H1 (cell line): ENCODE data around the gene SLC7A8. TPM values are rescaled to one million over a fixed set of nuclear protein-coding genes. Genes with fewer than 3 reads are reported as not detected.

Source experiments
- BCL11A ChIP-seq, 2 experiments: IDR thresholded peaks; one replicate each; pipeline ENCODE4 v1.6.1; 2011; ENCODE audit warnings: low read depth in 2 of 2, low read length in 2 of 2, mild to moderate bottlenecking in 2 of 2
- CBX5 ChIP-seq: fragments of 300-800, 300-1000 bp; sonication (generic); IDR thresholded peaks from 2 replicates; pipeline ENCODE4 v1.7.1; 2016; ENCODE audit warnings: antibody characterized with exemption, low read length, low read depth
- CREB1 ChIP-seq: IDR thresholded peaks from 2 replicates; pipeline ENCODE4 v1.6.1; 2012; ENCODE audit warnings: inconsistent platforms
- KDM4A ChIP-seq: IDR thresholded peaks from one replicate; pipeline ENCODE4 v1.7.1; 2012; ENCODE audit warnings: low read depth, mild to moderate bottlenecking, moderate library complexity, low read length, inconsistent platforms; ENCODE audit not compliant: severe bottlenecking
- PHF8 ChIP-seq: fragments of 200-600 bp; sonication (generic); conservative IDR thresholded peaks from 2 replicates; pipeline ENCODE4 v1.7.1; 2012; ENCODE audit warnings: low read depth, mild to moderate bottlenecking, inconsistent platforms, low read length, moderate library complexity
- SP1 ChIP-seq: IDR thresholded peaks from 2 replicates; pipeline ENCODE4 v1.6.1; 2011; ENCODE audit warnings: low read depth, low read length
- TAF7 ChIP-seq: optimal IDR thresholded peaks from 2 replicates; pipeline ENCODE3; 2011; ENCODE audit warnings: low read depth, mild to moderate bottlenecking, inconsistent platforms, low read length, moderate library complexity, borderline replicate concordance
- polyA plus RNA-seq, 7 experiments: library from polyadenylated mRNA; depleted of rRNA in 3 of 7; stranded (reverse) in 5 of 7; unstranded in 2 of 7; fragments of >200 nt in 5 of 7; fragments of 200-250 nt in 2 of 7; gene quantifications; 1 replicate in 5 of 7; 2 replicates in 1 of 7; 4 replicates in 1 of 7; pipeline versions ENCODE4 v1.2.1 to v1.2.3, GENCODE V29; 2011 to 2013; ENCODE audit warnings: missing spikeins in 2 of 7, mixed read lengths in 2 of 7
- total RNA-seq: library from RNA; stranded (reverse); fragmentation: NEBNext Ultra II Directional; extraction: Animal tissue kit (Norgen Biotek cat#: 25700); gene quantifications from 2 replicates; pipeline ENCODE4 v1.2.1, GENCODE V29; 2021

The SLC7A8 gene
- total and polyA plus RNA-seq, 2 of the 8 experiments (the other 6 are each of a cell fraction or from before 2014, with no cell fraction given): 182 to 204 TPM

GRCh38 chr14:23163830-23164229, 19.6 kb downstream of the SLC7A8 start (continued):
- TF ChIP-seq PHF8 (no peak), SP1 (no peak), CREB1 (no peak), BCL11A (IDR thresholded peaks at IDR 0.05; ENCODE audit: low read depth in 2 of 2, low read length in 2 of 2) (no peak), CBX5 (no peak), TAF7 (no peak), KDM4A (no peak)
- TF ChIP-seq, all 59 proteins: peak for 0
